A673 (cell line): Measurements from ENCODE around the gene RAP1GAP2. TPM values are rescaled to one million over a fixed set of nuclear protein-coding genes. Genes with fewer than 3 reads are reported as not detected.

Source experiments
- BruUV-seq: library from RNA; stranded (reverse); fragments of 400-500 nt; replicated peaks from 2 replicates; lab custom pipeline; 2021; lab: Mats Ljungman, UMichigan
- CTCF ChIA-PET: fragments of 300-600 bp; sonication (Branson Sonifier 250); formaldehyde crosslinking; loops from one replicate; lab custom pipeline; 2022; ENCODE audit warnings: antibody characterized with exemption; lab: Charles Lee
- POLR2A ChIA-PET: fragments of 300-600 bp; sonication (Branson Sonifier 250); formaldehyde crosslinking; loops from one replicate; lab custom pipeline; 2022; ENCODE audit warnings: antibody characterized with exemption; ENCODE audit not compliant: low non-redundant PET; lab: Charles Lee
- DNase-seq: peaks from one replicate; pipeline ENCODE4 v3.0.0-alpha.2; 2015; ENCODE audit warnings: low spot score
- H3K27ac ChIP-seq: fragments of 200-600 bp; sonication (generic); 2 replicates; pipeline ENCODE4 v1.5.1; 2016; ENCODE audit warnings: mixed run types, low read depth, mild to moderate bottlenecking, mixed read lengths, antibody characterized with exemption, low read length; ENCODE audit not compliant: poor library complexity, severe bottlenecking
- H3K27me3 ChIP-seq: fragments of 200-600 bp; sonication (generic); replicated peaks from 2 replicates; pipeline ENCODE4 v1.6.1; 2017; ENCODE audit warnings: mixed run types, low read depth, mild to moderate bottlenecking, mixed read lengths, antibody characterized with exemption, low read length; ENCODE audit not compliant: insufficient read depth, poor library complexity
- H3K36me3 ChIP-seq: fragments of 200-600 bp; sonication (generic); 2 replicates; pipeline ENCODE4 v1.6.1; 2016; ENCODE audit warnings: mixed run types, mild to moderate bottlenecking, mixed read lengths, antibody characterized with exemption, low read length; ENCODE audit not compliant: insufficient read depth, poor library complexity, severe bottlenecking
- H3K4me1 ChIP-seq: fragments of 200-600 bp; sonication (generic); 2 replicates; pipeline ENCODE4 v1.6.1; 2017; ENCODE audit warnings: mixed run types, mild to moderate bottlenecking, mixed read lengths, antibody characterized with exemption, low read length; ENCODE audit not compliant: insufficient read depth, poor library complexity, severe bottlenecking
- H3K4me3 ChIP-seq: fragments of 200-600 bp; sonication (generic); 2 replicates; pipeline ENCODE4 v1.5.1; 2016; ENCODE audit warnings: low read depth, mixed run types, mild to moderate bottlenecking, mixed read lengths, low read length; ENCODE audit not compliant: poor library complexity, severe bottlenecking
- H3K9me3 ChIP-seq: fragments of 200-600 bp; sonication (generic); 2 replicates; pipeline ENCODE4 v1.6.1; 2016; ENCODE audit warnings: mixed run types, low read depth, mild to moderate bottlenecking, mixed read lengths, antibody characterized with exemption, low read length; ENCODE audit not compliant: poor library complexity, severe bottlenecking
- EZH2 ChIP-seq: fragments of 200-600 bp; sonication (generic); IDR thresholded peaks from 2 replicates; pipeline ENCODE4 v1.6.1; 2017; ENCODE audit warnings: borderline replicate concordance, low read depth, mild to moderate bottlenecking, mixed read lengths, antibody characterized with exemption, low read length; ENCODE audit not compliant: poor library complexity, severe bottlenecking
- intact Hi-C: fragments of 100-400 bp; cut with micrococcal nuclease; formaldehyde crosslinking; loops from one replicate; pipeline ENCODE4 v1.10.0; 2022; ENCODE audit not compliant: unreplicated experiment
- total RNA-seq: library from RNA; stranded (reverse); gene quantifications from 2 replicates; pipeline ENCODE4 v1.2.3, GENCODE V29; 2021
- TF ChIP-seq, protein P1 (sequence below): fragments of 300-800, 200-600 bp; sonication (generic); conservative IDR thresholded peaks from 2 replicates; pipeline ENCODE4 v1.5.1; 2017; ENCODE audit warnings: low read depth, mild to moderate bottlenecking, antibody characterized with exemption, low read length, moderate library complexity, mixed read lengths

The RAP1GAP2 gene
- total RNA-seq, 1 experiment from 2014 or later, result 0.06 TPM

DNA sequence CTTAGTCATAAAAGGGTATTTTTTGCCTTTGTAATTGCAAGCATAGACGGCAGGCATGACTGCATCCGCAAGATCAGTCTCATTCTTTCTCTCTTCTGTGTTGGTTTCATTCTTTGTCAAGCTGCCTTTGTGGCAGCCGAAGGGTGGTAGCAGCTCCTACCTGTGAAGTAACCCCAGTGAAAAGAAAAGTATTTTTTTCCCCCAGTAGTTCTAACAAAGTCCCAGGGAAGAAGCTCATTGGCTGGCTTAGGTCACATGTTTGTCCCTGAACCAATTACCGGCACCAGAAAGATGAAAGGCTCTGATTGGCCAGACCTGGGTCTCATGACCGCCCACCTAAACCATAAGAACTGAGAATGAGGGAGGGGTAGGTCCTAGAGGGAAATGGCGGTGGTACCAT lies 110.7 kb downstream of the RAP1GAP2 start:
- H3K36me3 ChIP-seq, result no peaks in the 10 kb centered on the region
- no peaks in the 10 kb centered on the region for H3K9me3 ChIP-seq
- ChIA-PET POLR2A (no interaction called here), CTCF (no interaction called here)
- intact Hi-C loops, result no loop called here
- H3K27me3 ChIP-seq, result no peaks in the 10 kb centered on the region
- H3K27ac ChIP-seq, result no peak overlapping the region
- no peaks in the 10 kb centered on the region for H3K4me1 ChIP-seq
- no peak for DNase-seq
- no peak overlapping the region for H3K4me3 ChIP-seq
- TF ChIP-seq, protein P1, sequence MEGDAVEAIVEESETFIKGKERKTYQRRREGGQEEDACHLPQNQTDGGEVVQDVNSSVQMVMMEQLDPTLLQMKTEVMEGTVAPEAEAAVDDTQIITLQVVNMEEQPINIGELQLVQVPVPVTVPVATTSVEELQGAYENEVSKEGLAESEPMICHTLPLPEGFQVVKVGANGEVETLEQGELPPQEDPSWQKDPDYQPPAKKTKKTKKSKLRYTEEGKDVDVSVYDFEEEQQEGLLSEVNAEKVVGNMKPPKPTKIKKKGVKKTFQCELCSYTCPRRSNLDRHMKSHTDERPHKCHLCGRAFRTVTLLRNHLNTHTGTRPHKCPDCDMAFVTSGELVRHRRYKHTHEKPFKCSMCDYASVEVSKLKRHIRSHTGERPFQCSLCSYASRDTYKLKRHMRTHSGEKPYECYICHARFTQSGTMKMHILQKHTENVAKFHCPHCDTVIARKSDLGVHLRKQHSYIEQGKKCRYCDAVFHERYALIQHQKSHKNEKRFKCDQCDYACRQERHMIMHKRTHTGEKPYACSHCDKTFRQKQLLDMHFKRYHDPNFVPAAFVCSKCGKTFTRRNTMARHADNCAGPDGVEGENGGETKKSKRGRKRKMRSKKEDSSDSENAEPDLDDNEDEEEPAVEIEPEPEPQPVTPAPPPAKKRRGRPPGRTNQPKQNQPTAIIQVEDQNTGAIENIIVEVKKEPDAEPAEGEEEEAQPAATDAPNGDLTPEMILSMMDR, result no peak
- no peak for TF ChIP-seq EZH2
- no TSS peak for BruUV-seq

DNA sequence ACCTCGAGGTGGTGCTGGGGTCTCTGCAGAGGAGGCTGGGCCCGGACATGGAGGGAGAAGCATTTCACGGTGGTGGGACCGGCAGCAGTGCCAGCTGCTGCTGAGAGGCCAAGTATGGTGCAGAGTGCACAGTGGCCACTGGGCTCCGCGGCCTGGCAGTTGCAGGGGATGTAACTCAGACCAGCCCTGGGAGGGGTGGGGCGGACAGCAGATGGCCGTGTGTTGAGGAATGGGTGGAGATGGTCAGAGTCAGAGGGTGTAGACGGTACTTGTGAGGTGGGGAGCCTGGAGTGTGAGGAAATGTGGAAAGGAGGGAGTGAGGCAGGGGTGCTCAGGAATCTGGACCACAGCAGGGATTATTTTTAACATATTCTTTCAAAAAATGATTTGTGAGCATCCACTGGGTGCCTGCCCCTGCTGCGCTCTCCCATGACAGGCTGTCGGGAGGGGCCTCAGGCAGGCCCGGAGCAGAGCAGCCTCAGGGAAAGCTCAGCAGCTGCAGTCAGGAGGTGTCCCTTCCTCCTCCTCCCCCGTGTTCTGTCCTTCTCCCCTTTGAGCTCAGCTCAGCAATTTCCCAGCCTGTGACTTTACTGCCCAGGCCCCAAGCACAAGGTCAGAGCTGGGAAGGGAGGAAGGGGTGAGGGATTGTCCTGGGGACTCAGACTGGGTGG lies 113.1 kb downstream of the RAP1GAP2 start:
- intact Hi-C loops, result no loop called here
- ChIA-PET CTCF (no interaction called here), POLR2A (no interaction called here)
- Histone ChIP-seq H3K27ac (no peak overlapping the region), H3K4me1 (no peaks in the 10 kb centered on the region), H3K36me3 (no peaks in the 10 kb centered on the region), H3K27me3 (no peaks in the 10 kb centered on the region), H3K9me3 (no peaks in the 10 kb centered on the region), H3K4me3 (no peak overlapping the region)
- no peak for DNase-seq
- TF ChIP-seq, protein P1, result no peak
- no peak for TF ChIP-seq EZH2
- no TSS peak for BruUV-seq

DNA sequence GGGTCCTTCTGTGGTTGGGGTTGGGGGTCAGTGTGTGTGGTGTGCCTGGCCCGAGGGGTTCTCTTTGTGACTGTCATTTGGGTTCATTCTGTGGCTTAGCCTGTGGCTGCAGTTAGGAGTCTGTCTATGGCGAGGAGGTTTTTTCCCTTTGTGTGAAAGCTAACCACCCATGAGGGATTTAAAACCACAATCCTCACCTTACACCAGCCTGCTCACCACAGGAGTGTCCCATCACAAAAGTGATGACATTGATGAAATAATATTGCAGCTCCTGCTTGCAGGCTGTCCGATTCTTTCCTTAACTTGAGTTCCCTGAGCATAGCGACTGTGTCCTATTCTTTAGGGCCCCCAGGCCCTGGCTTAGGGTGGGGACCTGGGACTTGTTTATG lies 113.6 kb downstream of the RAP1GAP2 start:
- intact Hi-C loops, result no loop called here
- Histone ChIP-seq H3K36me3 (no peaks in the 10 kb centered on the region), H3K27me3 (no peaks in the 10 kb centered on the region), H3K4me1 (no peaks in the 10 kb centered on the region), H3K27ac (no peak overlapping the region), H3K4me3 (no peak overlapping the region), H3K9me3 (no peaks in the 10 kb centered on the region)
- ChIA-PET CTCF (no interaction called here), POLR2A (no interaction called here)
- no peak for DNase-seq
- BruUV-seq, result no TSS peak
- TF ChIP-seq, protein P1, result no peak
- no peak for TF ChIP-seq EZH2
